ENCODE data around the gene ASCC1.

GRCh38 chr10:72092171-72092924 is 123.7 kb downstream of the ASCC1 start:
- no peak for TF ChIP-seq POLR2A (IDR thresholded peaks at IDR 0.05)
- TF ChIP-seq, protein P1, sequence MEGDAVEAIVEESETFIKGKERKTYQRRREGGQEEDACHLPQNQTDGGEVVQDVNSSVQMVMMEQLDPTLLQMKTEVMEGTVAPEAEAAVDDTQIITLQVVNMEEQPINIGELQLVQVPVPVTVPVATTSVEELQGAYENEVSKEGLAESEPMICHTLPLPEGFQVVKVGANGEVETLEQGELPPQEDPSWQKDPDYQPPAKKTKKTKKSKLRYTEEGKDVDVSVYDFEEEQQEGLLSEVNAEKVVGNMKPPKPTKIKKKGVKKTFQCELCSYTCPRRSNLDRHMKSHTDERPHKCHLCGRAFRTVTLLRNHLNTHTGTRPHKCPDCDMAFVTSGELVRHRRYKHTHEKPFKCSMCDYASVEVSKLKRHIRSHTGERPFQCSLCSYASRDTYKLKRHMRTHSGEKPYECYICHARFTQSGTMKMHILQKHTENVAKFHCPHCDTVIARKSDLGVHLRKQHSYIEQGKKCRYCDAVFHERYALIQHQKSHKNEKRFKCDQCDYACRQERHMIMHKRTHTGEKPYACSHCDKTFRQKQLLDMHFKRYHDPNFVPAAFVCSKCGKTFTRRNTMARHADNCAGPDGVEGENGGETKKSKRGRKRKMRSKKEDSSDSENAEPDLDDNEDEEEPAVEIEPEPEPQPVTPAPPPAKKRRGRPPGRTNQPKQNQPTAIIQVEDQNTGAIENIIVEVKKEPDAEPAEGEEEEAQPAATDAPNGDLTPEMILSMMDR (IDR thresholded peaks at IDR 0.05): no peak
